ENCODE results near the gene RNF112.

The RNF112 gene

GRCh38 chr17:19363460-19364035 lies 47.5 kb upstream of the RNF112 start:
- no peak for TF ChIP-seq CTCF (IDR thresholded peaks at IDR 0.05; ENCODE audit: low read depth, low read length, missing control alignments)
- H3K27ac ChIP-seq, result no peak overlapping the region
- H3K36me3 ChIP-seq (replicated peaks), result no peaks in the 10 kb centered on the region
- H3K27me3 ChIP-seq (replicated peaks), result no peaks in the 10 kb centered on the region
- in situ Hi-C loops (cut with HindIII; ENCODE audit: low pct_ligation_motif_present, low sequenced_read_pairs), result loop anchor here (10.0 kb wide), 1 partner anchor 401 kb away; no protein-coding TSS in a partner anchor
- no peak for DNase-seq
- no peak overlapping the region for H3K4me3 ChIP-seq (ENCODE audit: low read depth, low read length)

GRCh38 chr17:19364699-19365498 lies 46.1 kb upstream of the RNF112 start:
- H3K27ac ChIP-seq, result no peak overlapping the region
- DNase-seq, result no peak
- H3K36me3 ChIP-seq (replicated peaks), result no peaks in the 10 kb centered on the region
- no peak overlapping the region for H3K4me3 ChIP-seq (ENCODE audit: low read depth, low read length)
- no peaks in the 10 kb centered on the region for H3K27me3 ChIP-seq (replicated peaks)
- in situ Hi-C loops (cut with HindIII; ENCODE audit: low pct_ligation_motif_present, low sequenced_read_pairs), result loop anchor here (10.0 kb wide), 1 partner anchor 400 kb away; no protein-coding TSS in a partner anchor
- TF ChIP-seq CTCF (IDR thresholded peaks at IDR 0.05; ENCODE audit: low read depth, low read length, missing control alignments), result no peak

- no peaks in the 10 kb centered on the region for H3K27me3 ChIP-seq (replicated peaks)
- TF ChIP-seq CTCF (IDR thresholded peaks at IDR 0.05; ENCODE audit: low read depth, low read length, missing control alignments), result no peak
Observed at GRCh38 chr17:19365499-19365817, 45.6 kb upstream of the RNF112 start.

GRCh38 chr17:19365833-19366636 lies 45.0 kb upstream of the RNF112 start:
- H3K27me3 ChIP-seq (replicated peaks), result no peaks in the 10 kb centered on the region
- no peak for TF ChIP-seq CTCF (IDR thresholded peaks at IDR 0.05; ENCODE audit: low read depth, low read length, missing control alignments)
- no peaks in the 10 kb centered on the region for H3K36me3 ChIP-seq (replicated peaks)
- no peak overlapping the region for H3K4me3 ChIP-seq (ENCODE audit: low read depth, low read length)
- in situ Hi-C loops (cut with HindIII; ENCODE audit: low pct_ligation_motif_present, low sequenced_read_pairs), result loop anchor here (10.0 kb wide), 1 partner anchor 399 kb away; no protein-coding TSS in a partner anchor
- DNase-seq, result no peak
- no peak overlapping the region for H3K27ac ChIP-seq

More at GRCh38 chr17:19365499-19365817, 45.6 kb upstream of the RNF112 start:
- Histone ChIP-seq H3K27ac (no peak overlapping the region), H3K4me3 (ENCODE audit: low read depth, low read length) (no peak overlapping the region), H3K36me3 (replicated peaks) (no peaks in the 10 kb centered on the region)
- in situ Hi-C loops (cut with HindIII; ENCODE audit: low pct_ligation_motif_present, low sequenced_read_pairs), result loop anchor here (10.0 kb wide), 1 partner anchor 399 kb away; no protein-coding TSS in a partner anchor
- no peak for DNase-seq

- H3K27ac ChIP-seq, result no peak overlapping the region
- no peaks in the 10 kb centered on the region for H3K36me3 ChIP-seq (replicated peaks)
- in situ Hi-C loops (cut with HindIII; ENCODE audit: low pct_ligation_motif_present, low sequenced_read_pairs), result loop anchor here (10.0 kb wide), 1 partner anchor 398 kb away; no protein-coding TSS in a partner anchor
- H3K27me3 ChIP-seq (replicated peaks), result no peaks in the 10 kb centered on the region
- TF ChIP-seq CTCF (IDR thresholded peaks at IDR 0.05; ENCODE audit: low read depth, low read length, missing control alignments), result no peak
- H3K4me3 ChIP-seq (ENCODE audit: low read depth, low read length), result no peak overlapping the region
- no peak for DNase-seq
Observed at GRCh38 chr17:19366637-19366972, 44.4 kb upstream of the RNF112 start.

All from brain microvascular endothelial cell (primary cell).